Articular chondrocyte of knee joint (primary cell): ENCODE data around the gene TMEM132A. TPM values are rescaled to one million over a fixed set of nuclear protein-coding genes. Genes with fewer than 3 reads are reported as not detected.

Experiments used
- small RNA-seq: library from RNA; depleted of rRNA; stranded (forward); fragments of <200 nt; gene quantifications from one replicate; pipeline ENCODE3, GENCODE V24; 2012
- total RNA-seq: library from RNA; depleted of rRNA; stranded (reverse); fragments of >200 nt; gene quantifications from 2 replicates; pipeline ENCODE4 v1.2.3, GENCODE V29; 2012

TMEM132A gene
- total RNA-seq: 3.4 and 5.2 TPM in 2 replicates

GRCh38 chr11:60924110-60924905 is at the start of gene TMEM132A:
TMEM132A (plus strand) TSS chr11:60924460; CDS start chr11:60924634, 174 bp downstream.

GRCh38 chr11:60906132-60906972 is 17.9 kb upstream of the TMEM132A start, which contains the start of gene PRPF19:
PRPF19 (minus strand) TSS chr11:60906585; CDS start chr11:60906382, 203 bp downstream.

GRCh38 chr11:60913793-60914632 is 10.2 kb upstream of the TMEM132A start, which contains the start of gene TMEM109:
TMEM109 (plus strand) TSS chr11:60914158; CDS start chr11:60919694, 5,536 bp downstream.

GRCh38 chr11:60951904-60952741 is 27.9 kb downstream of the TMEM132A start, which contains the start of gene SLC15A3:
SLC15A3 (minus strand) TSS chr11:60952176; CDS start chr11:60951551, 625 bp downstream.

GRCh38 chr11:60971520-60971919 is 47.3 kb downstream of the TMEM132A start, which contains the start of gene CD6:
CD6 (plus strand) TSS chr11:60971680; CDS start chr11:60971866, 186 bp downstream.

Small RNAs within 50 kb of the gene (small RNA-seq; reads per million reads assigned to genes)
- gene RNU6-933P: not detected

Other genes starting within 250 kb of the TMEM132A start
- not detected in 2 replicates for gene MS4A8, start 224.8 kb upstream of the TMEM132A start, total RNA-seq
- not detected in 2 replicates for gene MS4A18, start 199.7 kb upstream of the TMEM132A start, total RNA-seq
- gene MS4A15, start 167.6 kb upstream of the TMEM132A start, total RNA-seq: not detected in 2 replicates
- not detected in 2 replicates for gene MS4A10, start 139.1 kb upstream of the TMEM132A start, total RNA-seq
- 6.2 and 9.8 TPM in 2 replicates for gene CCDC86, start 82.3 kb upstream of the TMEM132A start, total RNA-seq
- under 0.01 and 0.11 TPM in 2 replicates for gene PTGDR2, start 68.5 kb upstream of the TMEM132A start, total RNA-seq
- not detected in 2 replicates for gene ZP1, start 56.9 kb upstream of the TMEM132A start, total RNA-seq
- 39.7 and 52.4 TPM in 2 replicates for gene PRPF19, start 17.9 kb upstream of the TMEM132A start, total RNA-seq
- gene TMEM109, start 10.3 kb upstream of the TMEM132A start, total RNA-seq: 40.5 and 61.5 TPM in 2 replicates
- 10.8 and 14.2 TPM in 2 replicates for gene SLC15A3, start 27.7 kb downstream of the TMEM132A start, total RNA-seq
- gene CD6, start 47.2 kb downstream of the TMEM132A start, total RNA-seq: not detected in 2 replicates
- gene CD5, start 178.0 kb downstream of the TMEM132A start, total RNA-seq: not detected in 2 replicates
- 16.6 and 17.5 TPM in 2 replicates for gene VPS37C, start 237.0 kb downstream of the TMEM132A start, total RNA-seq